H1 (cell line): ENCODE results near the gene MYO7B.

Source experiments
- EZH2 ChIP-seq: fragments of 200-600 bp; sonication (generic); IDR thresholded peaks from 2 replicates; pipeline ENCODE4 v1.7.1; 2012; ENCODE audit warnings: low read depth, mild to moderate bottlenecking, moderate library complexity, low read length, inconsistent platforms; ENCODE audit not compliant: severe bottlenecking
- MAFK ChIP-seq: IDR thresholded peaks from 2 replicates; pipeline ENCODE4 v1.6.1; 2012; ENCODE audit warnings: low read depth, mild to moderate bottlenecking, improper control_type of control experiment, low read length
- TAF1 ChIP-seq: IDR thresholded peaks from 2 replicates; pipeline ENCODE4 v1.6.1; 2011; ENCODE audit warnings: mild to moderate bottlenecking, low read depth, low read length
- TF ChIP-seq, protein P1 (sequence below): IDR thresholded peaks from 2 replicates; pipeline ENCODE4 v1.6.1; 2011; ENCODE audit warnings: low read length, improper control_type of control experiment

DNA sequence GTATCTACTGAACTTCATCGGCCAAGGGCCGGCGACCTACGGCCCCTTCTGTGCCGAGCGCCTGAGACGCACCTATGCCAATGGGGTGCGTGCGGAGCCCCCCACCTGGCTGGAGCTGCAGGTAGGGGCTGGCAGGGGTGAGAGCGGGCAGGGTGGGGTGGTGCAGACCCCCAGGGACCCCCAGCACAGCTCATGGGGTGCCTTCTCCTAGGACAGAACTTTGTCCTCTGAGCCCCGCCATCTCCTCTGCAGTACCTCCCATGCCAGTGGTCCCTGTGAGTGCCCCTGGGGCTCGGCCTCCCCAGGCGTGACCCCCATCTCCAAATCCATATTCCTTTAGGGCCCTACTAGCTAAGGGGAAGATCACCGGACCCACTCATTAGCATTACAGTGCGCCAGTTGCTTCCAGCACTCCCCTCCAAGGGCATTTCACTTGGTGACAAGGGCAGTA, 86.5 kb downstream of the MYO7B start:
- TF ChIP-seq MAFK (no peak), EZH2 (no peak), TAF1 (no peak)
- TF ChIP-seq, protein P1, sequence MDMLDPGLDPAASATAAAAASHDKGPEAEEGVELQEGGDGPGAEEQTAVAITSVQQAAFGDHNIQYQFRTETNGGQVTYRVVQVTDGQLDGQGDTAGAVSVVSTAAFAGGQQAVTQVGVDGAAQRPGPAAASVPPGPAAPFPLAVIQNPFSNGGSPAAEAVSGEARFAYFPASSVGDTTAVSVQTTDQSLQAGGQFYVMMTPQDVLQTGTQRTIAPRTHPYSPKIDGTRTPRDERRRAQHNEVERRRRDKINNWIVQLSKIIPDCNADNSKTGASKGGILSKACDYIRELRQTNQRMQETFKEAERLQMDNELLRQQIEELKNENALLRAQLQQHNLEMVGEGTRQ, result no peak
